Placental epithelial cell (primary cell): ENCODE results near the gene HAPSTR1. TPM values are rescaled to one million over a fixed set of nuclear protein-coding genes. Genes with fewer than 3 reads are reported as not detected.

Source experiments
- total RNA-seq: library from RNA; depleted of rRNA; stranded (reverse); fragments of >200 nt; gene quantifications from 2 replicates; pipeline ENCODE4 v1.2.3, GENCODE V29; 2012

Gene HAPSTR1, protein sequence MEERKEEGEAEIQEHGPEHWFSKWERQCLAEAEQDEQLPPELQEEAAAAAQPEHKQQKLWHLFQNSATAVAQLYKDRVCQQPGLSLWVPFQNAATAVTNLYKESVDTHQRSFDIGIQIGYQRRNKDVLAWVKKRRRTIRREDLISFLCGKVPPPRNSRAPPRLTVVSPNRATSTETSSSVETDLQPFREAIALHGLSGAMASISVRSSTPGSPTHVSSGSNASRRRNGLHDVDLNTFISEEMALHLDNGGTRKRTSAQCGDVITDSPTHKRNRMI
- 62.0 and 88.0 TPM in 2 replicates for total RNA-seq

DNA sequence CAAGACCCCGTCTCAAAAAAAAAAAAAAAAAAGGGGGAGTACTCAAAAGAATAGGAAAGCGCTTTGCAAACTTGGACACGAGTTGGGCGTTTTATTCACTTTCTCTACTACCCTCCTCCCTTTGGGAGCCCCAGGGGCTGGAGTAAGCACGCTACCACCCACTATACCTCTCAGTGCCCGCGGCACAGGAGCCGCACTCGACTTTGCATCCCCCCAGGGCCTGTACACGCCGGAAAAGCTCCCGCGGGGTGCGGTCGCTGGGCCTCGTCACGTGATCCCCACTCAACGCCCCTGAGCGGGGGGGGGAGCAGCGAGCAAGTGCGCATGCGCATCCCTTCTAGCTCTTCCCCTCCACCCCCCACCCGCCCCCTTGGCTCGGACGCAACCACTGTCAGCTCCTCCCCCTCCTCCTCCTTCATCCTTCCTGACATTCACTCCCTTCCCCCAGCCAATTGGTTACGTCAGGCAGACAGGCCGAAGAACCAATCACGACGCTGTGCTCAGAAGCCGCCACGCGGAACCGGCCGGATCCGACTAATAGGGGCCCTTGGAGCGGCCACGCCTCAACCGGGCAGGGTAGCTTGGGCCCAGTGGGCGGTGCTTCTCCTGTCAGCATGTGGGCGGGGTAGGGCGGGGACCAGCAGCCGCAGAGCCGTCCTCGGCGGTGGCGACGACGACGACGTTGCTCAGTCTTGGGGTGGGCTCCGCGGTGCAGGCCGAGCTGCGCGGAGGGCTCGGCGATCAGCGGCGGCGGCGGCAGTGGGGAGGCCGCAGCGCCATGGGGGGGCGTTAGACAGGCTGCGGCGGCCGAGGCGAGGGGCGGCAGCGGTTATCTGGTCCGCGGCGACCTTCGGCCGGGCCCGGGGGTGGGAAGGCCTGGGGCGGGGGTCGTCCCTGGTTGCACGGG lies at the start of gene HAPSTR1:
Gene HAPSTR1, plus strand, starts transcription at position 685 of the 907 bp plus-strand sequence. CDS start 401 bp downstream, outside the sequence.

Other genes starting within 250 kb of the HAPSTR1 start
- 74.4 and 123 TPM in 2 replicates for gene CARHSP1, start 222.6 kb upstream of the HAPSTR1 start, total RNA-seq
- not detected in 2 replicates for gene LITAFD, start 209.3 kb upstream of the HAPSTR1 start, total RNA-seq
- 38.5 and 49.5 TPM in 2 replicates for gene USP7, start 127.7 kb upstream of the HAPSTR1 start, total RNA-seq